ENCODE results near the gene EIF4A2. TPM values are rescaled to one million over a fixed set of nuclear protein-coding genes. Genes with fewer than 3 reads are reported as not detected.

EIF4A2 gene
- total and polyA plus RNA-seq, 8 donors = 209 to 402 (median 264) TPM

GRCh38 chr3:186782542-186783057, 777 bp upstream of the EIF4A2 start:
- no peak for FAIRE-seq
- 1% methylated on average over 21 of the region's 21 CpGs for WGBS, 2 donors
- intact Hi-C loops (cut with DNase I) = no loop called here

GRCh38 chr3:186783731-186784515, 546 bp downstream of the EIF4A2 start:
- Histone ChIP-seq H3K27ac (peak overlapping the region; percentile 96 to 99 (median 98)), H3K9me3 (no peaks in the 10 kb centered on the region), H3K4me1 (peaks cover 28 to 30% (median 28%) of the 10 kb centered on the region in 3 donors), H3K36me3 (peaks cover 9 to 43% (median 37%) of the 10 kb centered on the region in 3 donors), H3K27me3 (no peaks in the 10 kb centered on the region), H3K4me3 (peak overlapping the region; percentile 80 to 91 (median 86))
- WGBS, 2 donors = 0% methylated on average over 56 of the region's 56 CpGs
- DNase-seq (peak; percentile 85 to 95 (median 88)), FAIRE-seq (no peak), ATAC-seq (peak; percentile 85 to 93 (median 86))
- TF ChIP-seq, protein P1, sequence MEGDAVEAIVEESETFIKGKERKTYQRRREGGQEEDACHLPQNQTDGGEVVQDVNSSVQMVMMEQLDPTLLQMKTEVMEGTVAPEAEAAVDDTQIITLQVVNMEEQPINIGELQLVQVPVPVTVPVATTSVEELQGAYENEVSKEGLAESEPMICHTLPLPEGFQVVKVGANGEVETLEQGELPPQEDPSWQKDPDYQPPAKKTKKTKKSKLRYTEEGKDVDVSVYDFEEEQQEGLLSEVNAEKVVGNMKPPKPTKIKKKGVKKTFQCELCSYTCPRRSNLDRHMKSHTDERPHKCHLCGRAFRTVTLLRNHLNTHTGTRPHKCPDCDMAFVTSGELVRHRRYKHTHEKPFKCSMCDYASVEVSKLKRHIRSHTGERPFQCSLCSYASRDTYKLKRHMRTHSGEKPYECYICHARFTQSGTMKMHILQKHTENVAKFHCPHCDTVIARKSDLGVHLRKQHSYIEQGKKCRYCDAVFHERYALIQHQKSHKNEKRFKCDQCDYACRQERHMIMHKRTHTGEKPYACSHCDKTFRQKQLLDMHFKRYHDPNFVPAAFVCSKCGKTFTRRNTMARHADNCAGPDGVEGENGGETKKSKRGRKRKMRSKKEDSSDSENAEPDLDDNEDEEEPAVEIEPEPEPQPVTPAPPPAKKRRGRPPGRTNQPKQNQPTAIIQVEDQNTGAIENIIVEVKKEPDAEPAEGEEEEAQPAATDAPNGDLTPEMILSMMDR (IDR thresholded peaks at IDR 0.05) = no peak
- intact Hi-C loops (cut with DNase I) = no loop called here

More at GRCh38 chr3:186782542-186783057, 777 bp upstream of the EIF4A2 start:
- ATAC-seq (peak; percentile 4 to 17 (median 8)), DNase-seq (no peak)
- Histone ChIP-seq H3K4me3 (peak overlapping the region; percentile 80 to 91 (median 86)), H3K9me3 (no peaks in the 10 kb centered on the region), H3K27ac (peak overlapping the region; percentile 96 to 99 (median 98)), H3K4me1 (peaks cover 17 to 21% (median 20%) of the 10 kb centered on the region in 3 donors), H3K27me3 (no peaks in the 10 kb centered on the region), H3K36me3 (peaks cover 4 to 29% (median 27%) of the 10 kb centered on the region in 3 donors)
- TF ChIP-seq, protein P1 (IDR thresholded peaks at IDR 0.05) = no peak

- DNase-seq (no peak), FAIRE-seq (no peak), ATAC-seq (no peak)
- peak overlapping the region; percentile 80 to 91 (median 86) for H3K4me3 ChIP-seq
- no peaks in the 10 kb centered on the region for H3K9me3 ChIP-seq
- intact Hi-C loops (cut with DNase I) = no loop called here
- H3K27ac ChIP-seq = peak overlapping the region in 2 of 4 donors; percentile 98 to 99
- peaks cover 28 to 30% (median 28%) of the 10 kb centered on the region in 3 donors for H3K4me1 ChIP-seq
- H3K36me3 ChIP-seq = peaks cover 9 to 53% (median 37%) of the 10 kb centered on the region in 3 donors
- WGBS, 2 donors = 4 to 5% methylated on average over 7 of the region's 7 CpGs
- TF ChIP-seq, protein P1 (IDR thresholded peaks at IDR 0.05) = no peak
- H3K27me3 ChIP-seq = no peaks in the 10 kb centered on the region
Observed at GRCh38 chr3:186784820-186785494, 1.6 kb downstream of the EIF4A2 start.

GRCh38 chr3:186785495-186786018, 2.2 kb downstream of the EIF4A2 start:
- ATAC-seq (no peak), FAIRE-seq (no peak), DNase-seq (no peak)
- Histone ChIP-seq H3K9me3 (no peaks in the 10 kb centered on the region), H3K36me3 (peaks cover 9 to 56% (median 37%) of the 10 kb centered on the region in 3 donors), H3K27me3 (no peaks in the 10 kb centered on the region), H3K27ac (no peak overlapping the region), H3K4me1 (peaks cover 28 to 30% (median 28%) of the 10 kb centered on the region in 3 donors), H3K4me3 (peak overlapping the region; percentile 80 to 91 (median 86))
- intact Hi-C loops (cut with DNase I) = no loop called here
- WGBS, 2 donors = 6 to 8% methylated on average over 7 of the region's 7 CpGs
- TF ChIP-seq, protein P1 (IDR thresholded peaks at IDR 0.05) = no peak
